B cell (primary cell): ENCODE measurements around the gene MTUS2. TPM values are rescaled to one million over a fixed set of nuclear protein-coding genes. Genes with fewer than 3 reads are reported as not detected.

Source experiments
- ATAC-seq: fragments of 200-7000 bp; cut with Tn5 transposase; one replicate; pipeline ENCODE4 v1.10.0; 2021; ENCODE audit warnings: low read depth, mild to moderate bottlenecking, moderate number of reproducible peaks, moderate library complexity
- CTCF ChIA-PET: fragments of 350-600 bp; sonication (Branson Sonifier 250); formaldehyde crosslinking; loops from one replicate; lab custom pipeline; 2021; ENCODE audit warnings: antibody characterized with exemption, inconsistent platforms; lab: Charles Lee
- POLR2A ChIA-PET: fragments of 350-600 bp; sonication (Branson Sonifier 250); formaldehyde crosslinking; loops from one replicate; lab custom pipeline; 2021; ENCODE audit warnings: antibody characterized with exemption; lab: Charles Lee
- DNase-seq: peaks from one replicate; pipeline ENCODE4 v3.0.0; 2013
- H2AFZ ChIP-seq: 2 replicates; pipeline ENCODE4 v1.6.1; 2012; ENCODE audit warnings: mild to moderate bottlenecking, low read depth, low read length; ENCODE audit not compliant: insufficient read depth, poor library complexity, severe bottlenecking
- H3K27ac ChIP-seq, 2 donors: 1 replicate in 1 of 2; 2 replicates in 1 of 2; pipeline ENCODE4 v1.5.1; 2012 to 2013; ENCODE audit warnings: low read length in 2 of 2, mild to moderate bottlenecking in 2 of 2, moderate library complexity in 1 of 2
- H3K27me3 ChIP-seq, 4 experiments: fragments of 200-600 bp in 1 of 4; sonication (generic) in 1 of 4; replicated peaks in 1 of 4; 1 replicate in 2 of 4; 2 replicates in 2 of 4; pipeline versions ENCODE4 v1.6.1 to v1.7.0; 2013 to 2016; ENCODE audit warnings: low read length in 3 of 4, mild to moderate bottlenecking in 2 of 4, mixed read lengths in 1 of 4, moderate library complexity in 1 of 4; ENCODE audit not compliant: insufficient read depth in 4 of 4, control insufficient read depth in 3 of 4; ENCODE audit errors: control extremely low read depth in 1 of 4
- H3K36me3 ChIP-seq, 2 experiments: replicated peaks in 1 of 2; 1 replicate in 1 of 2; 2 replicates in 1 of 2; pipeline versions ENCODE4 v1.6.1 to v1.7.1; 2013; ENCODE audit warnings: low read length in 1 of 2; ENCODE audit not compliant: insufficient read depth in 2 of 2, control insufficient read depth in 1 of 2; ENCODE audit errors: control extremely low read depth in 1 of 2, extremely low read depth in 1 of 2
- H3K4me1 ChIP-seq, 2 donors: fragments of 200-600 bp in 1 of 2; sonication (generic) in 1 of 2; 1 replicate in 1 of 2; 2 replicates in 1 of 2; pipeline versions ENCODE4 v1.5.1 to v1.6.1; 2013 to 2017; ENCODE audit warnings: low read length in 2 of 2; ENCODE audit not compliant: control insufficient read depth in 2 of 2, insufficient read depth in 2 of 2
- H3K4me2 ChIP-seq: replicated peaks from 2 replicates; pipeline ENCODE3; 2012; ENCODE audit warnings: mild to moderate bottlenecking, low read depth, low read length; ENCODE audit not compliant: poor library complexity, severe bottlenecking
- H3K4me3 ChIP-seq, 5 experiments: fragments of 200-600 bp in 1 of 5; sonication (generic) in 1 of 5; 1 replicate in 3 of 5; 2 replicates in 2 of 5; pipeline versions ENCODE4 v1.5.1 to v1.7.0; 2011 to 2016; ENCODE audit warnings: low read length in 4 of 5, mild to moderate bottlenecking in 4 of 5, low read depth in 2 of 5, control low read depth in 1 of 5, moderate library complexity in 1 of 5; ENCODE audit not compliant: insufficient read depth in 1 of 5; ENCODE audit errors: control extremely low read depth in 1 of 5, extremely low read depth in 1 of 5
- H3K79me2 ChIP-seq: fragments of 200-600 bp; sonication (generic); one replicate; pipeline ENCODE4 v1.6.0; 2016; ENCODE audit warnings: low read length; ENCODE audit not compliant: control insufficient read depth, insufficient read depth
- H3K9ac ChIP-seq: fragments of 200-600 bp; sonication (generic); 2 replicates; pipeline ENCODE4 v1.6.1; 2017; ENCODE audit warnings: mild to moderate bottlenecking, low read length, moderate library complexity
- H3K9me3 ChIP-seq, 3 donors: one replicate each; pipeline versions ENCODE4 v1.6.1 to v1.7.1; 2013; ENCODE audit warnings: low read length in 2 of 3; ENCODE audit not compliant: control insufficient read depth in 2 of 3, insufficient read depth in 1 of 3; ENCODE audit errors: control extremely low read depth in 1 of 3
- H4K20me1 ChIP-seq: 2 replicates; pipeline ENCODE4 v1.6.0; 2012; ENCODE audit warnings: mild to moderate bottlenecking, low read length; ENCODE audit not compliant: insufficient read depth, control insufficient read depth, poor library complexity, severe bottlenecking
- H3K27ac Mint-ChIP-seq: one replicate; pipeline ENCODE4 v1.8.0; 2021; ENCODE audit warnings: mixed read lengths
- H3K27me3 Mint-ChIP-seq: one replicate; pipeline ENCODE4 v1.8.0; 2021; ENCODE audit warnings: mixed read lengths
- H3K4me1 Mint-ChIP-seq: one replicate; pipeline ENCODE4 v1.8.0; 2021; ENCODE audit warnings: mixed read lengths
- H3K4me3 Mint-ChIP-seq: one replicate; pipeline ENCODE4 v1.8.0; 2021; ENCODE audit warnings: mixed read lengths
- H3K9me3 Mint-ChIP-seq: one replicate; pipeline ENCODE4 v1.8.0; 2022; ENCODE audit warnings: mixed read lengths; ENCODE audit not compliant: insufficient read depth
- CTCF ChIP-seq: fragments of 200-600 bp; IDR thresholded peaks from one replicate; pipeline ENCODE4 v1.8.0; 2022; ENCODE audit warnings: antibody characterized with exemption, mild to moderate bottlenecking
- EZH2 ChIP-seq: IDR thresholded peaks from 2 replicates; pipeline ENCODE4 v1.6.1; 2012; ENCODE audit warnings: borderline replicate concordance, low read depth, mild to moderate bottlenecking, moderate library complexity, low read length; ENCODE audit not compliant: insufficient read depth, poor library complexity, severe bottlenecking
- WGBS: methylation state at CpG from one replicate; pipeline ENCODE4 v1.1.5; 2013; ENCODE audit warnings: missing lambda C conversion rate; ENCODE audit not compliant: insufficient coverage; 5-methylcytosine and 5-hydroxymethylcytosine counted together
- intact Hi-C: fragments of 100-400 bp; cut with micrococcal nuclease; formaldehyde crosslinking; loops from one replicate; pipeline ENCODE4 v1.10.0; 2022
- polyA plus RNA-seq: library from polyadenylated mRNA; depleted of rRNA; stranded (reverse); fragments of >200 nt; gene quantifications from 2 replicates; pipeline ENCODE4 v1.2.3, GENCODE V29; 2012
- total RNA-seq, 2 donors: library from RNA; stranded (reverse); fragments of 120-200 nt in 1 of 2; gene quantifications; 1 replicate in 1 of 2; 2 replicates in 1 of 2; pipeline versions ENCODE4 v1.2.3 to v1.2.4, GENCODE V29; 2013 to 2022

Gene MTUS2
- total and polyA plus RNA-seq, 2 donors (not counting 1 experiment from before 2014, with no cell fraction given) = 0.12 TPM; not detected in 1

GRCh38 chr13:29493796-29494195 lies 673.7 kb downstream of the MTUS2 start:
- Histone ChIP-seq H3K4me1 (peaks cover 36 to 39% of the 10 kb centered on the region in 2 donors), H3K36me3 (no peaks in the 10 kb centered on the region), H3K9me3 (no peaks in the 10 kb centered on the region), H3K79me2 (no peaks in the 10 kb centered on the region), H3K4me2 (no peak overlapping the region), H2AFZ (no peak overlapping the region), H3K9ac (no peak overlapping the region), H4K20me1 (no peaks in the 10 kb centered on the region), H3K27ac (peak overlapping the region in 1 of 2 donors; percentile 6), H3K4me3 (no peak overlapping the region), H3K27me3 (peaks cover 0 to 4% (median 0%) of the 10 kb centered on the region in 4 experiments)
- H3K9me3 Mint-ChIP-seq = no peaks in the 10 kb centered on the region
- peaks cover 2% of the 10 kb centered on the region for H3K27me3 Mint-ChIP-seq
- CTCF ChIA-PET = interaction anchor here (1.5 to 6.8 kb wide), 3 partner anchors 14 to 621 kb away, joined by 5 to 53 read pairs (median 7); no protein-coding TSS in a partner anchor
- H3K4me1 Mint-ChIP-seq = peaks cover 34% of the 10 kb centered on the region
- no peak for ATAC-seq
- intact Hi-C loops = loop anchor here (2.0 to 10.0 kb wide), 3 partner anchors 19 to 1241 kb away; partner anchors contain the start of genes ALOX5AP and SLC7A1
- WGBS = 100% methylated on average over 2 of the region's 4 CpGs
- H3K27ac Mint-ChIP-seq = no peak overlapping the region
- no peak for DNase-seq
- no peak for TF ChIP-seq EZH2
- no peak for TF ChIP-seq CTCF
- H3K4me3 Mint-ChIP-seq = no peak overlapping the region
- POLR2A ChIA-PET = no interaction called here

GRCh38 chr13:29494520-29494919 lies 674.4 kb downstream of the MTUS2 start:
- Histone ChIP-seq H3K27me3 (peaks cover 0 to 4% (median 0%) of the 10 kb centered on the region in 4 experiments), H3K9me3 (no peaks in the 10 kb centered on the region), H3K4me1 (peaks cover 36 to 39% of the 10 kb centered on the region in 2 donors), H3K9ac (no peak overlapping the region), H3K4me2 (peak overlapping the region; percentile 29), H3K36me3 (no peaks in the 10 kb centered on the region), H4K20me1 (no peaks in the 10 kb centered on the region), H2AFZ (no peak overlapping the region), H3K27ac (no peak overlapping the region), H3K4me3 (no peak overlapping the region), H3K79me2 (no peaks in the 10 kb centered on the region)
- no peak for ATAC-seq
- TF ChIP-seq EZH2 (no peak), CTCF (no peak)
- peak; percentile 42 for DNase-seq
- H3K9me3 Mint-ChIP-seq = no peaks in the 10 kb centered on the region
- H3K4me1 Mint-ChIP-seq = peaks cover 34% of the 10 kb centered on the region
- H3K27ac Mint-ChIP-seq = peak overlapping the region; percentile 15
- no peaks in the 10 kb centered on the region for H3K27me3 Mint-ChIP-seq
- WGBS = 59% methylated on average over 7 of the region's 8 CpGs
- intact Hi-C loops = loop anchor here (2.0 to 10.0 kb wide), 3 partner anchors 20 to 1240 kb away; partner anchors contain the start of genes ALOX5AP and SLC7A1
- H3K4me3 Mint-ChIP-seq = peak overlapping the region; percentile 11
- ChIA-PET POLR2A (interaction anchor here (0.6 to 0.7 kb wide), 3 partner anchors 10 to 1694 kb away, joined by 4 to 6 read pairs (median 6); no protein-coding TSS in a partner anchor), CTCF (interaction anchor here (1.0 to 6.8 kb wide), 4 partner anchors 14 to 620 kb away, joined by 3 to 53 read pairs (median 7); no protein-coding TSS in a partner anchor)
